ENCODE results near the gene GPNMB. TPM values are rescaled to one million over a fixed set of nuclear protein-coding genes. Genes with fewer than 3 reads are reported as not detected.

The GPNMB gene
- total RNA-seq, 4 donors from 2014 or later: 48.1 to 136 (median 70.4) TPM

- ATAC-seq: no peak
- Histone ChIP-seq H3K9me3 (no peaks in the 10 kb centered on the region), H3K27me3 (no peaks in the 10 kb centered on the region), H3K4me3 (no peak overlapping the region), H3K27ac (no peak overlapping the region), H3K36me3 (no peaks in the 10 kb centered on the region), H3K4me1 (no peaks in the 10 kb centered on the region)
- WGBS, 2 donors (ENCODE audit: low coverage in 1 of 2): 73 to 75% methylated on average over 7 to 17 of the region's 18 CpGs
- no peak for TF ChIP-seq POLR2AphosphoS5 (IDR thresholded peaks at IDR 0.05)
- no peak for TF ChIP-seq POLR2A (IDR thresholded peaks at IDR 0.05)
- TF ChIP-seq EP300 (IDR thresholded peaks at IDR 0.05): no peak
- no peak for TF ChIP-seq CTCF (IDR thresholded peaks at IDR 0.05)
Measured at GRCh38 chr7:23285657-23286646, 39.4 kb downstream of the GPNMB start.

DNA sequence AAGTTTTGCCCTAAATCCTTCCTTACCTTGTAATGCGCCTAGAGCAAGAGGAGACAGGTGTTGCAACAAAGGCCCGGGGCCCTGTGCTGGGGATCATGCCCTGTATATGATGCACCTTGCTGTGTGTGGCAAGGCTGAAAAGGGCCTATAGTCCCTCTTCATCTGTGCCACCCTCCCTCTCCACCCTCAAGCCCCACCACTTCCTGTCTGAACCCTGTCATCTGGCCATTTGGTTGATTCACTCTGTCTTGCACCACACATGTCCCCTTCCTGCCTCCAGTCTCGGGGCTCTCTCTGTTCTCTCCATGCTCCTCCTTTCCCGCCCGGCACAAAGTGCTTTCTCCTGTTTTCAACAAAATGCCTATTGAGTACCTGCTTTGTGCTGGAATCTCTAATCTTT, 41.0 kb downstream of the GPNMB start:
- ATAC-seq: no peak
- H3K27ac ChIP-seq: no peak overlapping the region
- 93 to 94% methylated on average over 2 to 3 of the region's 5 CpGs for WGBS, 2 donors (ENCODE audit: low coverage in 1 of 2)
- H3K4me1 ChIP-seq: no peaks in the 10 kb centered on the region
- H3K4me3 ChIP-seq: no peak overlapping the region
- peaks cover 8% of the 10 kb centered on the region for H3K27me3 ChIP-seq
- H3K36me3 ChIP-seq: no peaks in the 10 kb centered on the region
- TF ChIP-seq POLR2AphosphoS5 (IDR thresholded peaks at IDR 0.05) (no peak), POLR2A (IDR thresholded peaks at IDR 0.05) (no peak), EP300 (IDR thresholded peaks at IDR 0.05) (no peak), CTCF (IDR thresholded peaks at IDR 0.05) (no peak)
- no peaks in the 10 kb centered on the region for H3K9me3 ChIP-seq

- Histone ChIP-seq H3K36me3 (no peaks in the 10 kb centered on the region), H3K27me3 (peaks cover 26% of the 10 kb centered on the region), H3K4me3 (no peak overlapping the region), H3K9me3 (no peaks in the 10 kb centered on the region), H3K27ac (no peak overlapping the region), H3K4me1 (no peaks in the 10 kb centered on the region)
- WGBS, 2 donors (ENCODE audit: low coverage in 1 of 2): 84 to 94% methylated on average over 8 to 9 of the region's 9 CpGs
- TF ChIP-seq EP300 (IDR thresholded peaks at IDR 0.05) (no peak), POLR2AphosphoS5 (IDR thresholded peaks at IDR 0.05) (no peak), CTCF (IDR thresholded peaks at IDR 0.05) (no peak), POLR2A (IDR thresholded peaks at IDR 0.05) (no peak)
- no peak for ATAC-seq
Measured at GRCh38 chr7:23290993-23291392, 44.4 kb downstream of the GPNMB start.

GRCh38 chr7:23291957-23292560, 45.5 kb downstream of the GPNMB start:
- WGBS, 2 donors (ENCODE audit: low coverage in 1 of 2): 78 to 83% methylated on average over 1 to 3 of the region's 3 CpGs
- Histone ChIP-seq H3K4me1 (no peaks in the 10 kb centered on the region), H3K9me3 (no peaks in the 10 kb centered on the region), H3K36me3 (no peaks in the 10 kb centered on the region), H3K27ac (no peak overlapping the region), H3K4me3 (no peak overlapping the region), H3K27me3 (peaks cover 26% of the 10 kb centered on the region)
- no peak for TF ChIP-seq POLR2A (IDR thresholded peaks at IDR 0.05)
- no peak for TF ChIP-seq EP300 (IDR thresholded peaks at IDR 0.05)
- no peak for TF ChIP-seq POLR2AphosphoS5 (IDR thresholded peaks at IDR 0.05)
- no peak for TF ChIP-seq CTCF (IDR thresholded peaks at IDR 0.05)
- ATAC-seq: no peak

Data from gastroesophageal sphincter (tissue), 4 donors.